NOMO-1 treated with DMSO at 0.1 percent for 48 hours (cell line): ENCODE measurements around the gene SPATA16.
A peak's percentile ranks its signal among the peaks of the same experiment; 100 is the strongest.

Experiments
- DNase-seq: peaks from one replicate; lab custom pipeline; 2025; ENCODE audit not compliant: unreplicated experiment; lab: John Stamatoyannopoulos, UW

The SPATA16 gene

GRCh38 chr3:173007079-173007723 is 133.8 kb downstream of the SPATA16 start:
- no peak for DNase-seq

- no peak for DNase-seq
Observed at GRCh38 chr3:173006006-173006405, 135.0 kb downstream of the SPATA16 start.

- DNase-seq: no peak
Observed at GRCh38 chr3:173004681-173005080, 136.4 kb downstream of the SPATA16 start.

GRCh38 chr3:173003956-173004355 is 137.1 kb downstream of the SPATA16 start:
- DNase-seq: no peak

GRCh38 chr3:173003471-173003870 is 137.6 kb downstream of the SPATA16 start:
- no peak for DNase-seq

GRCh38 chr3:173001622-173002021 is 139.4 kb downstream of the SPATA16 start:
- no peak for DNase-seq

- DNase-seq: no peak
Observed at GRCh38 chr3:173000553-173000952, 140.5 kb downstream of the SPATA16 start.

- DNase-seq: no peak
Observed at GRCh38 chr3:172993412-172993811, 147.6 kb downstream of the SPATA16 start.

GRCh38 chr3:172991424-172991996 is 149.5 kb downstream of the SPATA16 start:
- DNase-seq: no peak

GRCh38 chr3:172989373-172989772 is 151.7 kb downstream of the SPATA16 start:
- no peak for DNase-seq

GRCh38 chr3:172987273-172987672 is 153.8 kb downstream of the SPATA16 start:
- DNase-seq: no peak

GRCh38 chr3:172984914-172985313 is 156.1 kb downstream of the SPATA16 start:
- no peak for DNase-seq

GRCh38 chr3:172982736-172983364 is 158.2 kb downstream of the SPATA16 start:
- DNase-seq: no peak

GRCh38 chr3:172981407-172981983 is 159.5 kb downstream of the SPATA16 start:
- no peak for DNase-seq

GRCh38 chr3:172980849-172981248 is 160.2 kb downstream of the SPATA16 start:
- DNase-seq: peak; percentile 44

GRCh38 chr3:172977696-172978095 is 163.3 kb downstream of the SPATA16 start:
- no peak for DNase-seq

- no peak for DNase-seq
Observed at GRCh38 chr3:172974969-172975368, 166.1 kb downstream of the SPATA16 start.

- no peak for DNase-seq
Observed at GRCh38 chr3:172973799-172974198, 167.2 kb downstream of the SPATA16 start.

GRCh38 chr3:172972717-172973116 is 168.3 kb downstream of the SPATA16 start:
- DNase-seq: no peak

- DNase-seq: no peak
Observed at GRCh38 chr3:172972067-172972466, 169.0 kb downstream of the SPATA16 start.

GRCh38 chr3:172968646-172969045 is 172.4 kb downstream of the SPATA16 start:
- no peak for DNase-seq

GRCh38 chr3:172965256-172965655 is 175.8 kb downstream of the SPATA16 start:
- no peak for DNase-seq
